GM18873 (cell line): ENCODE measurements around the gene RAB3D.
"Not testable (repeated sequence)": the region's sequence is repeated elsewhere in the genome, so short reads cannot be mapped to it uniquely, and the experiment has no call there.

Experiments
- ATAC-seq: cut with Tn5 transposase; IDR thresholded peaks from one replicate; pipeline ENCODE4 v1.9.1; 2021; ENCODE audit warnings: mild to moderate bottlenecking, moderate library complexity, moderate number of reproducible peaks; ENCODE audit not compliant: unreplicated experiment, low FRiP score

The RAB3D gene

DNA sequence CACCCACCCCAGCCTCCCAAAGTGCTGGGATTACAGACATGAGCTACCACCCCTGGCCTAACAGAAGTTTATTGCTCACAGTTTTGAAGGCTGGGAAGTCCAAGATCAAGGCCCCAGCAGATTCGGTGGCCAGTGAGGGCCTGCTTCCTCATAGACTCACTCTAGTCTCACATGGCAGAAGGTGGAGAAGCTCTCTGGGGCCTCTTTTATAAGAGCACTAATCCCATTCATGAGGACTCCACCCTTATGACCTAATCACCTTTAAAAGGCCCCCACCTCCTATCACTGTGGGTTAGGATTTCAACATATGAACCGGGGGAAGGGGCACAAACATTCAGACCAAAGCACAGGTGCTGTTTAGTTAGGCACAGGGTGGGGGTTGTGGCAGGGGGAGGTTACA is 28.1 kb upstream of the RAB3D start:
- ATAC-seq: no peak

DNA sequence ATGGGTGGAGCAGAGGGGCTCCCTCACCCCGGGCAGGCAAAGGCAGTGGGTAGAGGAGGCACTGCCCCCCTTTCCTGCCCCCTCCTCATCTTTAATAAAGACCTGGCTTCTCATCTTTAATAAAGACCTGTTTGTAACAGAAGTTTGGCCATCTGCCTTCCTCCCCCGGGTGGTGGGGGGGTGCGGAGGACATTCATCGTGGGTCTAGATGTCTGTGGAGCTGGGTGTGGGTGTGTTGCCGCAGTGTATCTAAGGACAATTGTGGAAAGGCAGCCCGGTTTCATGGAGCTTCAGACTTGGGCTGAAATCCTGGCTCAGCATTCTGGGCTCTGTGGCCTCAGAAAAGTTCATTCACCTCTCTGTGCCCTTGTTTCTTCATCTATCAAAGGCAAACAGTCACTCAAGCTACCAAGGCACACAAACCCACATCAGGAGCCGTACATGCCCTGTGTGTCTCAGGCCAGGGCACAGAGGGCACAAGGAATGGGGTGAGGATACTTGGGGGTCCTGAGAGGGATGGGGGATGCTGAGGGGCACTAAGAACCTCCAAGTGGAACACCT is 26.2 kb upstream of the RAB3D start:
- no peak for ATAC-seq

DNA sequence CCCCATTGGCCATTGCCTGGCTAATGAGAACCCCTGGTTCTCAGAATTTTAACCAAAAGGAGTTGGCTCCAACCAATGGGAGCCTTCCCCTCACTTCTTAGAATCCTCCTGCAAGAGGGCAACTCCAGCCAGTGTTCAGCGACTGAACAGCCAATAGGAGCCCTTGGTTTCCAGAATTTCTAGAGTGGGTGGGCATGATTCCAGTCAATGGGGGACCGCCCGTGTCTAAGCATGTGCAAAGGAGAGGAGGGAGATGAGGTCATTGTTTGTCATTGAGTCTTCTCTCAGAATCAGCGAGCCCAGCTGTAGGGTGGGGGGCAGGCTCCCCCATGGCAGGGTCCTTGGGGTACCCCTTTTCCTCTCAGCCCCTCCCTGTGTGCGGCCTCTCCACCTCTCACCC is 25.5 kb upstream of the RAB3D start:
- ATAC-seq: no peak

DNA sequence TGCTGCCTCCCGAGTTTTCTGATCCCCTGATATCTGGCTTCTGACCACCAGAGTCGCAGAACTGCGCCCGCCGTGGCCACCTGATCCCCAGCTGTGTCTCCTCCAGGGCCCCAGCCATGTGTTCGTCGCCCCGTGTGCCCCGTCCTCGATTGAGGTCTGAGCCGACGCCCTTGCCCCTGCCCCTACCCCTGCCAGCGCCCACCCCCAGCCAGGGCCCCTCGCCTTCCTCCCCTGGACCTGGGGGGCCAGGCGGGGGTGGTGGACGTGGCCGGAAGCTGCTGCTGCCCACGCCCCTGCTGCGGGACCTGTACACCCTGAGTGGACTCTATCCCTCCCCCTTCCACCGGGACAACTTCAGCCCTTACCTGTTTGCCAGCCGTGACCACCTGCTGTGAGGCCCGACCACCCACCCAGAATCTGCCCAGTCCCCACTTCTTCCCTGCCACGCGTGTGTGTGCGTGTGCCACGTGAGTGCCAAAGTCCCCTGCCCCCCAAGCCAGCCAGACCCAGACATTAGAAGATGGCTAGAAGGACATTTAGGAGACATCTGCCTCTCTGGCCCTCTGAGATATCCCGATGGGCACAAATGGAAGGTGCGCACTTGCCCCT is 24.9 kb upstream of the RAB3D start:
- no peak for ATAC-seq

DNA sequence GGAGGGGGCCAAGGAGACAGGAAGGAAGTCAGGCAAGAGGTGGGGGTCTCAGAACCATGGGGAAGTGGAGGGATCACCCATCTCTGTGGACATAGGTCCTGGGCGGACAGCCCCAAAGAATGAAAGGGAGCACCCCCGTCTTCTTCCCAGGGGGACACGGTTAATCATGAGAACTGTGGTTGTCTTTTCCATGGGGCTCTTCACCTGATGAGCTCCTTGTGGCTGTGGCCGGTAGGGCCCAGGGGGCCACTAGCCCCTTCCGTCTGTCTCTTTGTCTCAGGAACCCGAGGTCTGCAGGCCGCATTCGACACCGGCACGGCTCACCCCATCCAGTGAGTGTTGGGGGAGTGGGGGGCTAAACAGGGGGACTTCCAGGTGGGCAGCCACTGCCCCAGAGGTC is 24.4 kb upstream of the RAB3D start:
- ATAC-seq: no peak

DNA sequence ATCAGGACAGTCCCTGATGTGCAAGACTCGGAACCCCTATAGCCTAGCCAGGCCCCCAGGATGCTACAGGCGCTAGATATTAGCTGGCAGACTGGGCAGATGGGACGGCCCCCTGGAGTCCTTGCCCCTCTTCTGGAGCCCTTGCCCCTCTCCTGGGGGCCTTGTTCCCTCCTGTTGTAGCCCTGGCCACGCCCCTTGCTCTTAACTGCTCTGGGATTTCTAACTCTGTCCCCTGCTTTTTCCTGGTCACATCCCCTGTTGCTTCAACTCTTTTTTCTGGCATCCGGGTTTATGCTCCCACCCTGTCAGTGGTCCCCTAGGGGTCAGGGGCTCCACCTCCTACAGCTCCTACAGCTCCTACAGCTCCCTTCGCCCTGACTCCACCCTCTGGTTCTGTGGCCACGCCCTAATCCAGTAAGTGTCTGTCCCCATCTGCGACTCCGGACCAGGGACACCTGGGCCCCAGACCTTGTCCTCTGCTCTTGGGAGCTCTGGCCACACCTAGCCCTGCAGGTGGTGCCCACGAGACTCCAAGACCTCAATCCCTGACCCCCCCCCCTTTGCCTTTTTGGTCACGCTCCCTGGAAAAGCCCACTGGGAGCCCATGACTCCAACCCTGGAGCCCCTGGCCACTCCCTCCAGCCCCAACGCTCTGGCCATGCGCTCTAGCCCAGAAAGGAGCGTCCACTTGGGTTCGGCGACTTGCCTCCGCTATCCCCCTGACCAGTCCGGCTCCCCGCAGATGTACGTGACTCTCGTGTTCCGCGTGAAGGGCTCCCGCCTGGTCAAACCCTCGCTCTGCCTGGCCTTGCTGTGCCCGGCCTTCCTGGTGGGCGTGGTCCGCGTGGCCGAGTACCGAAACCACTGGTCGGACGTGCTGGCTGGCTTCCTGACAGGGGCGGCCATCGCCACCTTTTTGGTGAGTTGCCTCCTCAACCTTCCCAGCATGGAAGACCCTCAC is 22.6 kb upstream of the RAB3D start:
- no peak for ATAC-seq

DNA sequence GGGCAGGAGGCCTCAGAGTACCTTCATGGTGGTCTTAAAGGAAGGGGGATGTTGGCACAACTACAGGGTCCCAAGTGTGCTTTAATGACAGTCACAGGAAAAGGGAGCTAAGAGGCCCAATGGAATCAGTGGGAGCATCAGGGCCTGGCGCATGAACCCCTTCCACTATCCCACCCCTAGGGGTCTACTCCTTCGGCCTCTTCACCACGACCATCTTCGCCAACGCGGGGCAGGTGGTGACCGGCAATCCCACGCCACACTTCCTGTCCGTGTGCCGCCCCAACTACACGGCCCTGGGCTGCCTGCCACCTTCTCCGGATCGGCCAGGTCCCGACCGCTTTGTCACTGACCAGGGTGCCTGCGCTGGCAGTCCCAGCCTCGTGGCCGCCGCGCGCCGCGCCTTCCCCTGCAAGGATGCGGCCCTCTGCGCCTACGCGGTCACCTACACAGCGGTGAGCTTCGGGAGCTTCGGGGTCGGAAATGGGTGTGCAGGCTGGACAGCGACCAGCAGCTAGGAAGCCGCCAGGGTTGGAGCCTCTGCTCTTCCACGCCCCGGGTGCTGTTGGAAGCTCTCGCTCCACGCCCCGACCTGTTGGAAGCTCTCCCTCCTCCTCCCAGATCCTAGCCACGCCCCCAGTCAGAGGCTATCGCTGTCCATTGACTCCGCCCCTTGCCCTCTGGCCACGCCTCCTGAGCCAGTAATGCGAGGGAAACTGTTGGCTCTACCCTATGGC is 21.7 kb upstream of the RAB3D start:
- ATAC-seq: no peak

DNA sequence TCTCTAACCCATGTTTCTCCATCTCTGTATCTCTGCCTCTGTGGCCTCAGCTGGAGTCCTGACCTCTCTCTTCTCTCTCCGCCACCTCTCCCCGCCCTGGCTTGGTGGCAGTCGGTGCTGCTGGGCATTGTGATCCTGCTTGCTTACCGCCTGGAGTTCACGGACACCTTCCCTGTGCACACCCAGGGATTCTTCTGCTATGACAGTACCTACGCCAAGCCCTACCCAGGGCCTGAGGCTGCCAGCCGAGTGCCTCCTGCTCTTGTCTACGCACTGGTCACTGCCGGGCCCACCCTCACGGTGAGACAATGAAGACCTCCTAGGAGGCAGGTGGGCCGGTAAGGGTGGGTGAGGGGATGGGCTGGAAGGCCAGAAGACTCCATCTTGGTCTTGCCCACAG is 20.0 kb upstream of the RAB3D start:
- no peak for ATAC-seq

DNA sequence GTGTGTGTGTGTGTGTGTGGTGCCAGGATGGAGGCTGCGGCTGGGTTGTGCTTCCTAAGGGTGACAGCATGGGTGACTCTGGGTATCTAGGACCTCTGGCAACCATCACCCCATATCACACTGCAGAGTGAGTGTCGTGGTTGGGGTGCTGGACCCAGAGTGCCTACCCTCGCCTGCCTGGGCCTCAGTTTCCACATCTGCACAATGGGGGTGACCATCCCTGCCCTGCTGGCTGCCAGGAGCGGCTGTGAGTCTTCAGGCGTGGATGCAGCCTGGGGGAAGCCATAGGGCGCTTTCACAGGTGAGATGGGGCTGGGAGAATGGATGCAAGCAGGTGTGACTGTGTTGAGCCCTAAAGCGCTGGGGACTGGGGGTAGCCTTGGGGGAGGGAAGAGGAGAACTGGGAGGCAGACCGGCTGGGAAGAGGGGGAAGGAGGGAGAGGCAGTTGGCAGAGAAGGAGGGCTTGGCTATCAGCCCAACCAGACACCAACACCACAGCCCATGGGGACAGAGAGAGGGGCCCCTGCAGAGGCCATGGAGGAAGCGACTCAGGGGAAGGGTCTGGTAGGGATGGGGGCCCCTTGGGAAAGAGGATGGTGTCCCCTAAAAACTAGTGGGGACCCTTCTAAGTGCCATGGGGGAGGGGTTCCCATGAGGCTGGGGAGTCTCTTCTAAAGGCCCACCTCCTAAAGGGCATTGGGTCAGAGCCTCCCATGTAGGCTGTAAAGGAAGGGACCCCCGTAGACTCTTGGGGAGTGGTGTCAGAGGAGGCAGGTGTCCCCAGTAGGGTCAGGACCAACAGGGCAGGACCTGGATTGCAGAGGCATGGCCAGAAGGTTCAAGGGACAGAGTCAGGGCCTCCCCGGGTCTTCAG is 17.5 kb upstream of the RAB3D start:
- no peak for ATAC-seq

DNA sequence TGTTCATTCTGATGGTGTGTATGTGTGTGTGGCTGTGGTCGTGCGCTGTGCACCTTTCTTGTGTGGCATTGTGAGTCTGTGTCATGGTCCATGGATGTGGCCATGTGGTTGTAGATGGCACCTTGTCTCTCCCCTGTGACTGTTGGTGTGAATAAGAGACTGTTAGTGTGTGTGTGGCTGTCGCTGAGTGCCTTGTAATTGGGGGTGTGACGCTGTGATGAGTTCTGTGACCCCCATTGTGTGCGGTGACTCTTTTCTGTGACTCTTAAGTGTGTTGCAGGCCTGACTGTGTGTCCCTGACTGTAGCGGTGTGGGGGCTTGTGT is 16.6 kb upstream of the RAB3D start:
- ATAC-seq: no peak

DNA sequence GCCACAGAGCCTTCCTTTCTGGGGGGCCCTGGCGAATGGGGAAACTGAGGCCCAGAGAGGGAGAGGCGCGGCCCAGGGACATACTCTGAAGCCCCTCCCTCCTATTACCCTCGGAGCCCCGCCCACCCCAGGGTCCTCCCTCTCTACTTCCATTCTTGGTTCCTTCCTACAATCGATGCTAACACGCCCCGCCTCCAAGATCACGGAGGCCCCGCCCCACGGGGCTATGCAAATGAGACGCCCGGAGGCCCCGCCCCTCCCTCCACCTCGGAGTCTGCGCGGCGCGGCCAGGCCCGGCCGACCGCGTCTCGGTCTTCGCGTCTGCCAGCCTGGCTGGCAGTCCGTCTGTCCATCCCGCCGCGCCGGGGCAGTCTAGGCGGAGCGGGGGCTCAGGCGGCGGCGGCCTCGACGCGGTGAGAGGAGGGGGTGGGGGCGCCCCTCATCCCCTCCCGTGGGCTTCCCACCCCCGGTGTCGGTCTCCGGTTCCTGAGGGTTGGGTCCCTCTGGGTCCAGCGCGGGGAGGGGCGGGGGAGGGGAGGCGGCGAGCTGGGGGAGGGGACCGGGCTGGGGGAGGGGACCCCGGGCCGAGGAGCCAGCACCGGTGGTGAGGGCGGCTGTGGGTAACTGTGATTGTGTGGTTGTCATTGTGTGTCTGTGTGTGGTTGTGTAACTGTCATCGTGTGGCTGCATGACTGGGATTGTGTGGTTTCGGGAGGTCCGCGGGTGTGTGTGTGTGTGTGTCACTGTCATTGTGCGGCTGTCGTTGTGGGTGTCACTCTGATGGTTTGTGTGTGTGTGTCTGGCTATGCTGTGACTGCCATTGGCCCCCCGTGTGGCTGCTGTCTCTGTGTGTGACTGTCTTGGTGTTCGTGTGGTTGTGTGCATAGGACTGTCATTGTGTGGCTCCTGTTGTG is 16.0 kb upstream of the RAB3D start, which contains the start of gene PLPPR2:
Gene PLPPR2 (plus strand): TSS at position 273 of the 914 bp plus-strand sequence. CDS start 2,242 bp downstream, outside the sequence.
- ATAC-seq: no peak

DNA sequence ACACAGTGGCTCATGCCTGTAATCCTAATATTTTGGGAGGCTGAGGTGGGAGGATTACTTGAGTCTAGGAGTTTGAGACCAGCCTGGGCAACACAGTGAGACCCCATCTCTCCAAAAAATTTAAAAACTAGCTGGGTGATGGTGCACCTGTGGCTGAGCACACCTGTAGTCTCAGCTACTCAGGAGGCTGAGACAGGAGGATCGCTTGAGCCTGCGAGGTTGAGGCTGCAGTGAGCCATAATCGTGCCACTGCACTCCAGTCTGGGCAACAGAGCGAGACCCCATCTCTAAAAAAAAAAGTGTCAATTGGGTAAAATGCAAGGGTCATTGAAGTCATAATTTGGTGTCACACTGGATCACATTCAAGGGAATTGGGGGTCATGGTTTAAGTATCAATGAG is 14.6 kb upstream of the RAB3D start:
- ATAC-seq: not testable (repeated sequence)

DNA sequence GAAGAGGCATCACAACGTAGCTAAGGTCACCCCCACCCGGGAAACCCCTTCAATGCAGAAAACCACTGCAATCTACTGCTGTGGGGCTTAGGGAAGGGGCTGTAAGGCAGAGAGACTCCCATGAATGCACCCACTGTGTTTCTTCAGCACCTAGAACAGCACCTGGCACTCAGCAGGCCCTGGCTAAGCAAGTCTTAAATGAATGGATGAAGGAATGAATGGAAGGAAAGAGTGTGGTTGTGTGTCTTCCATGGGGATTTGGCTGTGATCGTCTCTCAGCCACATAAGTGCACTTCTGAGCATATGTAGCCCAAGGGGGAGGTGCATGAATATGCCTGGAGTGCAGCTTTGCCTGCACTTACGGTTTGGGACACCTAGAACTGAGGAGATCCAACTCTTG is 9.7 kb upstream of the RAB3D start:
- ATAC-seq: no peak

DNA sequence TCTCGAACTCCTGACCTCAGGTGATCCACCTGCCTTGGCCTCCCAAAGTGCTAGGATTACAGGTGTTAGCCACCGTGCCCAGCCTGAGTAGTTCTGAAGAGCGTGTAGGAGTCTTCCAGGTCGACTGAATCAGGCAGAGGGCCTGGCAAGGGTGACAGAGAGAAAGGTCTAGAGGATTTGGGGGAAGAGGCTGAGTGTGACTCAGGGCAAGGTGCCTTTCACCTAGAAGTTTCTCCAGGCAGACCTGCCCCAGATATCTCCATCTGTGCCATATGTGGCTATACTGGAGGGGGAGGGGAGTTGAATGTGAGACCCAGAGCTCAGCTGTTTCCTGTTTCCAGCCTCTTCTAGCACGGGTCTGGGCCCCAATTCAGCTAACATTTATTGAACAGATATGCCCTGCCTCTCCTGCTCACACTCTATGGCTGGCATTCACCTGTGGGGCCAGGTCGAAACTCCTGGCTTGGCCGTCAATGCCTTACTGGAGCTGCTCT is 8.1 kb upstream of the RAB3D start:
- no peak for ATAC-seq

DNA sequence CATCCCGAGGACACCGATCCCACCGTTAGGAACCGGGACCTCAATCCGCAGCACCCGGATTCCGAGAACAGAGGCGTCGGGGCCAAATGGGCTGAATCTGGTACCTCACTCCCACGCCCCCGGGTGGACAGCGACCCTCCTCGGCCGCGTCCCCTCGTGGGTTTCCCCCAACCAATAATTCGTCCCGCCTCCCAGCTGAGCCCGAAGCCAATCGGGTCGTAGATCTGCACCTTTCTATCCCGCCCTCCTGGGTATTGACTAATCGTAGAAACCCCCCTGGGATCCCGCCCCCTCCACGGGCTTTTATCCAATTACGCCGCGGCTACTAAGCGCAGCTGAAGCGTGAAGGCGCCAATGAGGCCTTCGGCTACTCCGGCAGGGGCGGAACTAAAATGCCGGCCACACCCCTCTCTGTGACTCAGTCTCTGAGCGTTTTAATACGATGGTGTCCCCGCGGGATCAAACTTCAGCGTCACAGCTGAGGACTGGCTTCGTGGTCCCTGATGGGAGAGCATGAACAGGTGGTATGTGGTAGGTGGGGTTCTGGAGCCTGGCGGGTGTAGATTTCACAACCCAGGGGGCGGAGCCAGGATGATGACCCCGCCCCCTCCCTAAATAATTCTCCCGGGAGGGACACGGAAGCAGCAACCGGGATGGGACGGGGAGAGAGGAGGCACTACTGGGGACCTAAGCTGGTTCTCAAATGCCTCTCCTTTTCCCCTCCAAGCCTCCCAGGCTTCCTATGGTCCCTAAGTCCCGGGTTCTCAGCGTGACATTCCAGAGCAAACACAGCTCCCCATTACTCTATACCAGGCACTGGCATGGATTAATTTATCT is 6.9 kb upstream of the RAB3D start, which contains the start of the genes CCDC159 and TMEM205:
Gene CCDC159 (plus strand): TSS at position 416 of the 837 bp plus-strand sequence. CDS start 88 bp downstream, at position 504.
Gene TMEM205 (minus strand): TSS at position 165 of the 837 bp plus-strand sequence. CDS start 649 bp downstream, outside the sequence.
- ATAC-seq: peak; percentile 87

DNA sequence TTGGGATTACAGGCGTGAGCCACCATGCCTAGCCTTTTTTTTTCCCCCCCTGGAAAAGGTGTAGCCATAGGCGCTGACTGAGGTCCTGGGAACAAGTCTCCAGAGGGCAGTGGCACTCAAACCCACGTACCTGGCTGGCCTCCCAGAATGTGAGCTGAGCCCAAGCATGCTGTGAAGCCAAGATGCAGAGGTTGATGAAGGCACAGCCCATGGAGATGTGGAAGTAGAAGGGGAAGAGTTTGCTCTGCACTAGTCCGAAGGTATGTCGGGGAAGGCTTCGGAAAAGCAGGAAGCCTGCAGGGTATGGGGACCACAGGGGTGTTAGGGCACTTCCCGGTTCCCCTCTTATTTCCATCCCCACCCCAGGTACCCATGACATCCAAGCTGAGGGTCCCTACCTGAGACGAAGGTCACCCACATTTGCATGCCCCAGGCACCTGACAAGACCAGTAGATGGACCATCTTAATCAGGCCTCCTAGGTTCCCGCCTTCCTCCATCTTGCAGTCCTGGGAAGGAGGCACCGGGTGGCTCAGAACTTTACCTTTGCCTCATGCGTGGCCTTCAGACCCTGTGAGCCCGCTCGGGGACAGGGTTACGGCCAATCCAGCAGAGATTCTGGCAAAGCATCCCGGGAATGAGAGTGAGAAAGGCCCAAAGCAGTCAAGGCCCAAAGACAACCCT is 5.8 kb upstream of the RAB3D start:
- no peak for ATAC-seq

DNA sequence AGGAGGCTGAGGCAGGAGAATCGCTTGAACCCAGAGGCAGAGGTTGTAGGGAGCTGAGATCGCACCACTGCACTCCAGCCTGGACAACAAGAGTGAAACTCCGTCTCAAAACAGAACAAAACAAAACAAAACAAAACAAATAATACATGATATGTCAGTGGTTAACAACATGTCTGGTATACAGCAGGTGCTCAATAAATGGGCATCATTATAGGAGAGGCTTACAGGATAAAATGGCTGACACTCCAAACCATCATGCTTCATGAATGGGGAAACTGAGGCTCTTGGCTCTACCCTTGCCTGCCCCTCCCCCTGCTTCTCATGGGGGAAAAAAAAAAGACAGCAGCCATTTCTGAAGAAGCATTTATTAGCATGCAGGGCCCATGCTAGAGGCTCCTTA is 3.0 kb upstream of the RAB3D start:
- ATAC-seq: no peak
